Measurements from ENCODE around the gene ACSL1.

Gene ACSL1

DNA sequence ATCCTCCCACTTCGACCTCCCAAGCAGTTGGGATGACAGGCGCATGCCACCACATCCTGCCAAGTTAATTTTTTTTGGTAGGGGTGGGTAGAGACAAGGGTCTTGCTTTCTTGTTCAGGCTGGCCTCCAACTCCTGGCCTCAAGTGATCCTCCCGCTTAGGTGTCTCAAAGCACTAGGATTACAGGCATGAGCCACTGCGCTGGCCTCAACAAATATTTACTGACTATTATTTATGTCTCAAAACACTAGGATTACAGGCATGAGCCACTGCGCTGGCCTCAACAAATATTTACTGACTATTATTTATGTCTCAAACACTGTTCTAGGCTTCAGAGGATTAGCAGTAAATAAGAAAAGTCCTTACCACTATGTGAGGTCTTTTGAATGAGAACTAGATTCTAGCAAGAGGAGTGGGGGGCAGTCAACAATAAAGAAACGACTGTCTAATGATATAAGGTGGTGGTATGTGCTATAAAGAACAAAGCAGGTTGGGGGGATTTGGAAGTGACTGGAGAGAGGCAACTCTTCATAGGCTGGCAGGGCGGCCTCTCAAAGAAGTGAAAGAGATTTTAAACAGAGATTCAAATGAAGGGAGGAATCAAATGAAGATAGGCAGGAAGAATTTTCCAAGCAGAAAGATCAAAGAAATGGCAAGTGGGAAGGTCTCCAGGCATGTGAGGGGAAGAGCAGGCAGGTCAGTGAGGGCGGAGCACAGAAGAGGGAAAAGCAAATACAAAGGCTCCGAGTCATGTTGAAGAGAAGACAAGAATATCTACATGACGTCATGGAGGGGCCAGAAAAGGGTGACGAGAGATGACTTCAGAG, 12.7 kb upstream of the ACSL1 start:
- peak in 2 of 3 experiments; percentile 30 to 67 for DNase-seq

- no peak for DNase-seq
Measured at GRCh38 chr4:184836613-184837012, 10.8 kb upstream of the ACSL1 start.

GRCh38 chr4:184833046-184833838, 7.5 kb upstream of the ACSL1 start:
- DNase-seq: no peak

DNA sequence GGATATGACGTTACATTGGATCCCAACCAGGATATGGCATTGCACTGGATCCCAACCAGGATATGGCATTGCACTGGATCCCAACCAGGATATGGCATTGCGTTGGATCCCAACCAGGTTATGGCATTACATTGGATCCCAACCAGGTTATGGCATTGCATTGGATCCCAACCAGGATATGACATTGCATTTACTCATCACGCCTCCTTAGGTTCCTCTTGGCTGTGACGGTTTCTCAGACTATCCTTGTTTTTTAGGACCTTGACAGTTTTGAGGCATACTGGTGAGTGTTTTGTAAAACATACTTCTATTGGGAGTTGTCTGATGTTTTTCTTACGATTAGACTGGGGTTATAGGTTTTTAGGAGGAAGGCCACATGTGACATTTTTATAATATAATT, 5.4 kb upstream of the ACSL1 start:
- DNase-seq: no peak

DNA sequence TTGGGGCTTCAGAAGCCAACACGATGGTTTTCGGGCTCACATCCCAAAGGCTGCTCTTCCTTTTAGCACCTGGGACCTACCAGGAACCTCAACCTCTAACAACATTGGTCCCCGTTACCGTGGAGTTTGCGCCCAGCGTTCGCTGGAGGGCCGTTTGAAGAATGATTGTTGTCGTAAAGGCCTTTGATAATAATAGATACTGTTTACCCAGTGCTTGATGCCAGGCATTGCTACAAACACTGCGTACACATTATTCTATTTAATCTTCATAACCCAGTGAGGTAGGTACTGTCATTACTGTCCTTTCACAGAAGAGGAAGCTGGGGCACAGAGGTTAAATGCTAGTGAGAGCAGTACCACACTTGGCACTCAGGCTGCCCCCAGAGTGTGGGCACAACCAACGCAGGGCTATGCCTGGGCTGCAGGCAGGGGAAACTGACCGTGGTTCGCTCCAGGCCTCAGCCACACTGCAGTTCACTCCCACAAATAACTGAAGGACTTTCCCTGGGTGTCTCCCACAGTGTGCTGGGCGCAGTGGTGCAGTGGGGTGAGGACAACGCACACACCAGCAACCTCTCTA, 1.0 kb upstream of the ACSL1 start:
- DNase-seq: peak in 2 of 3 experiments; percentile 81 to 87

DNA sequence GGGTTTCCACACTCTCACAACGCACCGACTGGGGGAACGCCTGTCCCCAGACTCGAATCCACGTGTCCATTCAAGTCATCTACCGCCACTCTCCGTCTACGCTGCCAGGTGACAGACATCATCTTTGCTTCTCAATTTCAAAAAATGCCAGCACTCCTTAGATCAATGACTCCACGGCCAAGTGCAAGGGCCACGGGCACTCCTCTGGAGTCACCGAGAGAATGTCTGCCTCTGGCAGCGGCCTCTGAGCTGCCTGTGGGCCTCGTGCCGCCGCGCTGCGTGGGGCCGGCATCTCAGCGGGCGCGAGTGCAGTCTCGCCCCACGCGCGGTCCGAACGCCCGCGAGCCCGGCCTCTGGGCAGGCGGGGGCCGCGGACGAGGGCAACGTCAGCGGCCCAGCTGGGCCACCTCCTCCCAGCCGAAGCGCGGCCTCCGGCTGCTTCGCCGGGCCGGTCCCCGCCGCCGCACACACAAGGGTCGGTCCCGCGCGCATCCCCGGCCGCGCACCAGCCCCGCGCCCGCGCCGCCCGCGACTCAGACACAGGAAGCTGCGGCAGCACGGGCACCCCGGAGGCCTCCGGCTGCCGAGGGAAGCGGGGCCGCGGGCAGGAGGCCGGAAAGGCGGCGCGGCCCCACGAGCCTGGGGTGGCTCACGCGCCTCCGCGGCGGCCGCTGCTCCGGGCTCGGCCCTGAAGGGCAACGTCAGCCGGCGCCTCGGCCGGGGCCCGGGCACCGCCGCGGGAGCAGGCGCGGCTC, 450 bp downstream of the ACSL1 start:
- peak in 2 of 3 experiments; percentile 69 to 88 for DNase-seq

GRCh38 chr4:184824776-184825084, 1.0 kb downstream of the ACSL1 start:
- no peak for DNase-seq

GRCh38 chr4:184824081-184824775, 1.5 kb downstream of the ACSL1 start:
- DNase-seq: no peak

DNA sequence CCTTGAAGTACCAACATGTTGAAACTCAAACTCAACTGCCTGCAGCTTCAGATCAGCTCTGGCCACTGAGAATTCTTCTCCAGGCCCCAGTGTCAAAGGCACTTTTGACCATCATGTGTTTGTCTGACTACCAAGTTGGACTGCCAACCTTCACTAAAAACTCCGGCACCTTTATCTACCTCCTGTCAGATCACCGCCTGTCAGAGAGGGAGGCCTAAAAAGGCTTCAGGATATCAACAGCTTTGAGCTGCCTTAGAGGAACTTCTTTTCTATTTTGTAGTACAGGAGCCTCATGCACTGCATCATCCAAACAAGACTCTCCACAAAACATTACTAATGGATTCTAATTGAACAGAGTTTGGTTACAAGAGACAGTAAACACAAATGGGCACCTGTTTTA, 2.8 kb downstream of the ACSL1 start:
- DNase-seq: no peak

DNA sequence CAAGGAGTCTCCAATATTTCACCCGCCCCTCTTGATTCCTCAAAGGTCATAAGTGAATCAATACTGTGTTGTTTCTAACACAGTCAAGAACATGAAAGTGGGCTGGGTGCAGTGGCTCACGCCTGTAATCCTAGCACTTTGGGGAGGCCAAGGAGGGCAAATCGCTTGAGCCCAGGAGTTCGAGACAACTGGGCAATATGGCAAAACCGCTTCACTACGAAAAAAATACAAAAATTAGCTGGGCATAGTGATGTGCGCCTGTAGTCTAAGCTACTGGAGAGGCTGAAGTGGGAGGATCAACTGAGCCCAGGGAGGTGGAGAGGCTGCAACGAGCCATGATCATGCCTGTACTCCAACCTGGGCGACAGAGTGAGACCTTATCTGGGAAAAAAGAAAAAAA, 3.4 kb downstream of the ACSL1 start:
- no peak for DNase-seq

- DNase-seq: no peak
Measured at GRCh38 chr4:184821242-184821641, 4.5 kb downstream of the ACSL1 start.

DNA sequence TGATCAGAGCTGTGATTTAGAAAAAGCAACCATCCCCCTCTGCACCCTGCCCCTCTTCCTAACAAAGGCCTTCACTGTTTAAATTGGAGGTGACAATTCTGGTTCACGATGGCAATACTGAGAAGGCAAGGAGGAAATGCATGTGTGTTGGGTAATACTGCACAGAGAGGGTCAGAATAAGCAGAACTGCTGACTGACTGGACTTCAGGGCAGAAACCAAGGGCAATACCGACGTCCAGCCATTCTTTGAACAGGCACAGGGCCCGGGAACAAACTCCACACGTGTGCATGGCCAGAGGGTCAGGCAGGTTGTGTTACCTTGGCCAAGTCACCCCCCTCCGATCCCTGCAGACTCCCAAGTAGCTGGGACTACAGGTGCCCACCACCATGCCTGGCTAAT, 6.0 kb downstream of the ACSL1 start:
- no peak for DNase-seq

- no peak for DNase-seq
Measured at GRCh38 chr4:184818216-184818564, 7.6 kb downstream of the ACSL1 start.

DNA sequence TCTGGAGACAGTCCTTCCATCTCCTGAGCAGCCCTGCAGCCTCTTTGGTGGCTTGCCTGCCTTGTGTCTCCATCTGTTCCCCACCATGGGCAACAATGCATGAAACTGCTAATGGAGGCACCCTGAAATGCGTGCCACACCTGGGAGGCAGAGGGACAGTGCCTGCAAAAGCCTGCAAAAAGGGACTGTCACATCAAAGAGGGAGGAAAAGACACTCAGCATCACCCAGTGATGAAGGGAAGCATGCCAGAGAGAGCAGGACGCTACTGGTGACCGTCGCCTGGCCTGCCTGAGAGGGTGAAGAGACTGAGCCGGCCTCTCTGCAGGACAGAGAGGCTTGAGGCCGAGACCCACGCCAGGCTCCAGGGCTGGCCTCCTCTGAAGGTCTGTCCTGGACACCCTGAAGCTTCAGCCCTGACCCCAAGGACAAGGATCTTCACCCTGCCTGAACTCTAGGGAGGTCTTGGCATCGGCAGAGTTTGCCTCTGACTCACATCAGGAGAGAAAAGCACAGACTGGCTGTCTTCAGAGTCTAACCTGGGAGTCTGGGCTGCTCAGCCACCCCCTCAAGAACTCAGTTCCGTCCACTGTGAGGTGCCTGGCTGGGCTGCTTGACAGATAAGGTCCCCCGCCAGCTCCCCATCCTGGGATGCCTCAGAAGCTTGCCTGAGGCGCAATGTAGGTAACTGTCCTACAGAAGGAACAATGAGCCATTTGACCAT, 8.1 kb downstream of the ACSL1 start:
- no peak for DNase-seq

DNA sequence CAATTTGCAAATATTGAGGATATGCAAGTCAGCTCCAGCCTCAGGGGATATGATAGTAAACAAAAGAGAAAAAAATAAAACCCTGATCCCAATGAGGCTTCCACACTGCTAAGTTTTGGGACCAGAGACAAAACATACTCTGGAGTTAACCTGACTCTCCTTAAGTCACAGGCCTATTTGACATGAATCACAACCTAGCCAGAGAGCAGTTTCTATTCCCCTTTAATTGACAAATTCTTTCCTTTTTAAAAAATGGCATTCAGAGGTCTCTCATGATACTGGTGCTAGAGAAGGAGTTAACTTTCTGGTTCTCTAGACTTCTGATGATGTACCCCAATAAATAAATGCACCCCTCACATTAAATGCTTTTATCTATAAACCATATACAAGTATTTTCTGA, 8.8 kb downstream of the ACSL1 start:
- no peak for DNase-seq

GRCh38 chr4:184815046-184815877, 10.5 kb downstream of the ACSL1 start:
- peak; percentile 74 to 92 (median 87) for DNase-seq

DNA sequence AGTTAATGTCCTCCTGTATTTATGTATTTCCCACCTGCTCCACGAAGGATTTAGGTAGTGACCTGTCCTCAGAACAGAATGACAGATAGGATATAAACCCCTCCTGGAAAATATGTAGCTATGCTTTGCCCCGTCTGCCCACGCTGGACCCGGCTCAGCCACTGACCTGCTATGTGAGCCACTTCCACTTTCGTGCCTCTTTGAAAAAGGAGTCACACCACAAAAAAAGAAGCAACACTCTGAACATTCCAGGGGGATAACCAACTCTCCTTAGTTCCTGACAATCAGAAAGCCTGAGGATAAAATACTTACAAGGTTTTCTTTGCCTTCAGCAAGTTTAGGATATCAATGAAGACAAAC, 11.1 kb downstream of the ACSL1 start:
- no peak for DNase-seq

DNA sequence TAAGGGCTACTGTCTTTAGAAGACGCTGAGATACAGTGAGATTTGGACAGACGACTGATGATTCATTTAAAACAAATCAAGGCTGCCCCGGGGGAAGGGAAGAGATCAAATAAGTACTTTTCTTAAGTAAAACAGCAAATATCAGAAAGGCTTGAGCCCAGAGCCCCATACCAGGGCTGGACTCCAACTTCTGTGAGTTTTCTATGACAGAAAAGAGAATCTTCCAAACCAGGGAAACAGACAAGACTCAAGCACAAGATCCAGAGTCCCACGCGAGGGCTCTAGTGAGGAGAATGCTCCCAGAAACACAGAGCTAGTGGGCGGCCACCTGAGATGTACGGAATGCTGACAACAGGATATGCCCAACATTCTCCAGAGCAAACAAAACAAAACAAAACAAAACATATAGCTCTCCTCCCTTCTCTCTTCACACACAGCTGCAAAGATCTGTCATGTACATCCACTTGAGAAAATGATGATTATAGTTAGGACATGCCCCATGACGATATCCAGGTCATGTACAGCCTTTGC, 13.1 kb downstream of the ACSL1 start:
- DNase-seq: no peak

DNA sequence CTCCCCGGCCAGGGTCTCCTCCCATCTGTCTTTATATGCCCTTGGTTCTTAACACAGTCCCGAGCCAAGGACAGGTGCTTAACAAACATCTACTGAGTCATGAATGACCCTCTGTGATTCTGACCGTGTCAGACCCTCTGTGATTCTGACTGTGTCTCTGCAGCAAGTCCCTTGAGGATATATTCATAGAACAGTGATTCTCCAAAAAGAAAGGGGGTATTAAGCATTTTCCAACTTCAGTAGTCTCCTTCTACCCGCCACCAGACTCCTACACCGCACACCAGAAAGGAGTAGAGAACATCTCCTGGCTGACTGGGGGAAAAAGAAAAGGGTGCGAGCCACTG, 13.6 kb downstream of the ACSL1 start:
- no peak for DNase-seq

DNA sequence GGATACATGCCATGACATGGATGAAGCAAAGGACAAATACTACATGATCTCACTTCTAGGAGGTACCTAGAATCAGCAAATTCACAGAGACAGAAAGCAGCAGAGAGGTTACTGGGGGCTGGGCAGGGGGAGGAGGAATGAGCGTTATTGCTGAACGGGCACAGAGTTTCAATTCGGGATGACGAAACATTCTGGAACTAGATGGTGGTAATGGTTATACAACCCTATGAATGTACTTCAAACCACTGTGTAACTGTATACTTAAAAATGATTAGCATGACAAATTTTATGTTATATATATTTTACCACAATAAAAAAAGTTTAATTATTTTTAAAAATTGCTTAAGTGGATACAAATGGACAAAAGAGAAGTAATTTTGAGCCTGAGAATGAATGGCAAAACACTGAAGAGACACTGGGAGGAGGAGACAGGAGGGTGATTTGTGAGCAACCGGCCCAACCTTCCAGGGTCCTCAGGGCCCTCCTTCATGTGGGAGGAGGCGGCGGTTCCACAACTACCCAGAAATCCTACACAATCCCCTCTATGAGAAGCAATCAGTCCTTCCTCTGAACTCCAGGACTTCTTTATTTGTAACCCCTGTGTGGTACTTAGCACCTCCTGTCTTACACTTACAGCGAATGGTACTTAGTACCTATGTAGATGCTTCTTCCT, 14.1 kb downstream of the ACSL1 start:
- no peak for DNase-seq
